T-helper 9 cell (primary cell): Measurements from ENCODE around the gene RAI1.
A peak's percentile ranks its signal among the peaks of the same experiment; 100 is the strongest.

Source experiments
- DNase-seq: peaks from one replicate; pipeline ENCODE4 v3.0.0-alpha.2; 2020

Gene RAI1

GRCh38 chr17:17837380-17837821, 156.1 kb downstream of the RAI1 start:
- no peak for DNase-seq

GRCh38 chr17:17837966-17838962, 157.0 kb downstream of the RAI1 start:
- no peak for DNase-seq

- DNase-seq: peak; percentile 75
Observed at GRCh38 chr17:17839791-17840707, 158.8 kb downstream of the RAI1 start.

GRCh38 chr17:17840751-17841591, 159.7 kb downstream of the RAI1 start:
- DNase-seq: no peak

GRCh38 chr17:17841601-17842025, 160.4 kb downstream of the RAI1 start:
- DNase-seq: no peak

GRCh38 chr17:17842111-17842876, 161.0 kb downstream of the RAI1 start:
- DNase-seq: no peak

- DNase-seq: no peak
Observed at GRCh38 chr17:17843096-17843495, 161.8 kb downstream of the RAI1 start.

- DNase-seq: no peak
Observed at GRCh38 chr17:17844079-17844478, 162.8 kb downstream of the RAI1 start.

- no peak for DNase-seq
Observed at GRCh38 chr17:17844500-17844899, 163.2 kb downstream of the RAI1 start.

- DNase-seq: no peak
Observed at GRCh38 chr17:17845046-17845775, 164.0 kb downstream of the RAI1 start.

GRCh38 chr17:17846003-17846402, 164.7 kb downstream of the RAI1 start:
- DNase-seq: no peak

GRCh38 chr17:17846645-17847044, 165.4 kb downstream of the RAI1 start:
- no peak for DNase-seq

- DNase-seq: no peak
Observed at GRCh38 chr17:17847118-17847689, 165.9 kb downstream of the RAI1 start.

- no peak for DNase-seq
Observed at GRCh38 chr17:17847726-17848125, 166.5 kb downstream of the RAI1 start.

- no peak for DNase-seq
Observed at GRCh38 chr17:17848311-17849082, 167.2 kb downstream of the RAI1 start.

- peak; percentile 66 for DNase-seq
Observed at GRCh38 chr17:17849147-17849820, 168.0 kb downstream of the RAI1 start.

GRCh38 chr17:17849845-17850373, 168.7 kb downstream of the RAI1 start:
- DNase-seq: peak; percentile 42

- DNase-seq: no peak
Observed at GRCh38 chr17:17851103-17852002, 170.1 kb downstream of the RAI1 start.
